Right lung (tissue), 5 donors: ENCODE data around the gene PIK3IP1. TPM values are rescaled to one million over a fixed set of nuclear protein-coding genes. Genes with fewer than 3 reads are reported as not detected.

Source experiments
- polyA plus RNA-seq, 5 donors: library from polyadenylated mRNA; unstranded; fragments of 120-200 nt; gene quantifications; one replicate each; pipeline versions ENCODE4 v1.2.1 to v1.2.3, GENCODE V29; 2013; ENCODE audit warnings: inconsistent platforms in 1 of 5, low replicate concordance in 1 of 5; ENCODE audit not compliant: insufficient read length in 5 of 5, insufficient read depth in 1 of 5

Gene PIK3IP1
- polyA plus RNA-seq, 5 donors, result 11.5 to 13.2 (median 12.0) TPM

Other genes starting within 250 kb of the PIK3IP1 start
- 100 to 1,000 TPM in 1 of 5 donors, 10 to 100 TPM in 4; 57.0 to 106 (median 83.2) TPM for gene SMTN, start 211.2 kb downstream of the PIK3IP1 start, polyA plus RNA-seq
- 10 to 100 TPM in 2 of 5 donors, 1 to 10 TPM in 3; 7.6 to 31.3 (median 9.3) TPM for gene SELENOM, start 184.9 kb downstream of the PIK3IP1 start, polyA plus RNA-seq
- gene INPP5J, start 169.5 kb downstream of the PIK3IP1 start, polyA plus RNA-seq, result 1 to 10 TPM; 1.7 to 4.2 (median 2.3) TPM
- under 1 TPM in 3 of 5 donors, not detected in 2; 0.07 to 0.36 (median 0.34) TPM for gene PLA2G3, start 152.0 kb downstream of the PIK3IP1 start, polyA plus RNA-seq
- 10 to 100 TPM; 35.3 to 40.7 (median 36.5) TPM for gene RNF185, start 132.3 kb downstream of the PIK3IP1 start, polyA plus RNA-seq
- 10 to 100 TPM; 43.0 to 58.9 (median 47.5) TPM for gene LIMK2, start 80.2 kb downstream of the PIK3IP1 start, polyA plus RNA-seq
- 10 to 100 TPM; 58.9 to 76.5 (median 65.2) TPM for gene PATZ1, start 53.9 kb upstream of the PIK3IP1 start, polyA plus RNA-seq
- gene DRG1, start 107.1 kb upstream of the PIK3IP1 start, polyA plus RNA-seq, result 10 to 100 TPM; 68.9 to 85.8 (median 73.5) TPM
- gene EIF4ENIF1, start 197.4 kb upstream of the PIK3IP1 start, polyA plus RNA-seq, result 10 to 100 TPM; 39.7 to 50.2 (median 45.6) TPM
- gene SFI1, start 204.0 kb upstream of the PIK3IP1 start, polyA plus RNA-seq, result 10 to 100 TPM; 28.9 to 37.5 (median 30.5) TPM